Stomach (tissue), 4 donors: ENCODE measurements around the gene SSH2.

ENCODE experiments used
- CTCF ChIP-seq, 7 experiments: fragments of 450-650 bp in 4 of 7; fragments of 200-600 bp in 3 of 7; sonication (generic) in 3 of 7; IDR thresholded peaks; one replicate each; pipeline ENCODE4 v1.5.1; 2016 to 2019; ENCODE audit warnings: antibody characterized with exemption in 7 of 7, control low read depth in 2 of 7, mild to moderate bottlenecking in 1 of 7
- POLR2A ChIP-seq, 4 donors: fragments of 450-650 bp; IDR thresholded peaks; one replicate each; pipeline ENCODE4 v1.6.1; 2016; ENCODE audit warnings: antibody characterized with exemption in 4 of 4, control low read depth in 2 of 4, mild to moderate bottlenecking in 1 of 4, moderate library complexity in 1 of 4
- POLR2AphosphoS5 ChIP-seq, 3 donors: sonication (generic); formaldehyde crosslinking; IDR thresholded peaks; one replicate each; pipeline ENCODE4 v1.6.1; 2016; ENCODE audit warnings: antibody characterized with exemption in 3 of 3

- no peak for TF ChIP-seq POLR2A (IDR thresholded peaks at IDR 0.05)
- TF ChIP-seq CTCF (IDR thresholded peaks at IDR 0.05), result no peak
- TF ChIP-seq POLR2AphosphoS5 (IDR thresholded peaks at IDR 0.05), result no peak
Observed at GRCh38 chr17:29903471-29903870, 26.6 kb downstream of the SSH2 start.
